Sigmoid colon (tissue), 4 donors: ENCODE results near the gene TMEM239.

Experiments used
- POLR2AphosphoS5 ChIP-seq, 4 donors: sonication (generic); formaldehyde crosslinking; IDR thresholded peaks; one replicate each; pipeline ENCODE4 v1.6.1; 2017; ENCODE audit warnings: antibody characterized with exemption in 4 of 4
- TF ChIP-seq, protein P1 (sequence below), 4 experiments: fragments of 450-650 bp in 3 of 4; fragments of 200-600 bp in 1 of 4; IDR thresholded peaks; one replicate each; pipeline ENCODE4 v1.5.1; 2016 to 2019; ENCODE audit warnings: antibody characterized with exemption in 4 of 4, mild to moderate bottlenecking in 3 of 4, moderate library complexity in 2 of 4

DNA sequence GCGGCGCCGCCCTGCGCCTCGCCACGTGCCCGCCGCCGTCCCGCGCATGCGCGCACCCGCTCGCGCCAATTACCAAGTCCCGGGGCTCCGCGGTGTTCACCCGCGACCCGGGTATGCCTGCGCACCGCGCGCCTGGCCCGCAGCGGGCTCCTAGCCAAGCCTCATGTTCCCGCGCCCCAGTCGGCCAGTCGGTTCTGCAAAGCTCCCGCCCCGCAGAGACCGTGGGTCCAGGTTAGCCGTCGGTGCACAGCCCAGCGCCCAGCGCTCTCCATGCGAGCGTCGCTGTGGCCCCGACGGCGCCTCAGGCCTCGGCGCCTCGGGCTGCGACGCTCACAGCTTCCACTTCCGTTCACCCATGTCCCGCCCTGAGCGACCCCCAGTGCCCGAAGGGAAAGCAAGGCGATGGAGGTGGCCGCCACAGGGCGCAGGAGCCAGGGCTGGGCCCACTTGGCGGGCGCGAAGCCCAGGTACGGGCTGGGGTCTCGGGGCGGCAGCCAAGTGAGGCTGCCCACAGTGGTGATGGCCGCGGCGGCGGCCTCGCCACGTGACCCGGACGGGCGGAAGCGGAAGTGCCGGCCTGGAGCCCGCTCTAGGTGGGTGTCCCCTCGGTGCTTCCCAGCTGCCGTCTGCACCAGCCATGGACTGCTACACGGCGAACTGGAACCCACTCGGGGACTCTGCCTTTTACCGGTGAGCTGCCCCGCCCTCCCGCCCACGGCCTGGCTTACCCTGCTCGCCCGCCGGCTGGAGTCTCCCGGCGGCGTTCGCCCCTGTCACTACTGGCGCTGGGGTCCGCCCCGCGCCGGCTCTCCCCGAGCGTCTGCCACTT, 24.2 kb downstream of the TMEM239 start, which contains the start of the genes PCED1A and VPS16:
- TF ChIP-seq POLR2AphosphoS5 (IDR thresholded peaks at IDR 0.05), result peak; percentile 52 to 89 (median 78)
- TF ChIP-seq, protein P1, sequence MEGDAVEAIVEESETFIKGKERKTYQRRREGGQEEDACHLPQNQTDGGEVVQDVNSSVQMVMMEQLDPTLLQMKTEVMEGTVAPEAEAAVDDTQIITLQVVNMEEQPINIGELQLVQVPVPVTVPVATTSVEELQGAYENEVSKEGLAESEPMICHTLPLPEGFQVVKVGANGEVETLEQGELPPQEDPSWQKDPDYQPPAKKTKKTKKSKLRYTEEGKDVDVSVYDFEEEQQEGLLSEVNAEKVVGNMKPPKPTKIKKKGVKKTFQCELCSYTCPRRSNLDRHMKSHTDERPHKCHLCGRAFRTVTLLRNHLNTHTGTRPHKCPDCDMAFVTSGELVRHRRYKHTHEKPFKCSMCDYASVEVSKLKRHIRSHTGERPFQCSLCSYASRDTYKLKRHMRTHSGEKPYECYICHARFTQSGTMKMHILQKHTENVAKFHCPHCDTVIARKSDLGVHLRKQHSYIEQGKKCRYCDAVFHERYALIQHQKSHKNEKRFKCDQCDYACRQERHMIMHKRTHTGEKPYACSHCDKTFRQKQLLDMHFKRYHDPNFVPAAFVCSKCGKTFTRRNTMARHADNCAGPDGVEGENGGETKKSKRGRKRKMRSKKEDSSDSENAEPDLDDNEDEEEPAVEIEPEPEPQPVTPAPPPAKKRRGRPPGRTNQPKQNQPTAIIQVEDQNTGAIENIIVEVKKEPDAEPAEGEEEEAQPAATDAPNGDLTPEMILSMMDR (IDR thresholded peaks at IDR 0.05), result no peak
